ENCODE measurements around the gene RRAGD.
"Not testable (repeated sequence)": the region's sequence is repeated elsewhere in the genome, so short reads cannot be mapped to it uniquely, and the experiment has no call there.

RRAGD gene

GRCh38 chr6:89411145-89412070, 665 bp downstream of the RRAGD start:
- DNase-seq = peak; percentile 10

GRCh38 chr6:89410788-89411144, 1.3 kb downstream of the RRAGD start:
- no peak for DNase-seq

- no peak for DNase-seq
Observed at GRCh38 chr6:89410231-89410761, 1.8 kb downstream of the RRAGD start.

GRCh38 chr6:89409461-89410035, 2.5 kb downstream of the RRAGD start:
- no peak for DNase-seq

- no peak for DNase-seq
Observed at GRCh38 chr6:89406141-89406540, 5.9 kb downstream of the RRAGD start.

GRCh38 chr6:89404512-89404911, 7.6 kb downstream of the RRAGD start:
- no peak for DNase-seq

GRCh38 chr6:89402776-89403175, 9.3 kb downstream of the RRAGD start:
- no peak for DNase-seq

GRCh38 chr6:89400912-89401399, 11.1 kb downstream of the RRAGD start:
- DNase-seq = no peak

- no peak for DNase-seq
Observed at GRCh38 chr6:89400050-89400449, 12.0 kb downstream of the RRAGD start.

- DNase-seq = no peak
Observed at GRCh38 chr6:89398762-89399525, 13.1 kb downstream of the RRAGD start.

- DNase-seq = not testable (repeated sequence)
Observed at GRCh38 chr6:89397884-89398283, 14.2 kb downstream of the RRAGD start.

GRCh38 chr6:89393659-89394058, 18.4 kb downstream of the RRAGD start:
- no peak for DNase-seq

GRCh38 chr6:89392823-89393222, 19.2 kb downstream of the RRAGD start:
- no peak for DNase-seq

- DNase-seq = no peak
Observed at GRCh38 chr6:89388846-89389245, 23.2 kb downstream of the RRAGD start.

GRCh38 chr6:89387516-89388201, 24.4 kb downstream of the RRAGD start:
- no peak for DNase-seq

GRCh38 chr6:89386917-89387491, 25.1 kb downstream of the RRAGD start:
- DNase-seq = no peak

GRCh38 chr6:89385846-89386245, 26.2 kb downstream of the RRAGD start:
- DNase-seq = no peak

- peak; percentile 4 for DNase-seq
Observed at GRCh38 chr6:89385156-89385667, 26.9 kb downstream of the RRAGD start.

- DNase-seq = no peak
Observed at GRCh38 chr6:89381031-89381430, 31.0 kb downstream of the RRAGD start.

- no peak for DNase-seq
Observed at GRCh38 chr6:89379281-89379680, 32.8 kb downstream of the RRAGD start.

- DNase-seq = no peak
Observed at GRCh38 chr6:89378628-89379027, 33.4 kb downstream of the RRAGD start.
